GM19099 (cell line): Measurements from ENCODE around the gene SMIM9.

Experiments
- POLR2A ChIP-seq: IDR thresholded peaks from 3 replicates; pipeline ENCODE4 v1.6.1; 2011; ENCODE audit warnings: low read depth; ENCODE audit not compliant: insufficient read length; ENCODE audit errors: extremely low read depth

SMIM9 gene

GRCh38 chrX:154834562-154834961 lies at the start of gene SMIM9:
Gene SMIM9 (minus strand): TSS chrX:154834662. CDS start chrX:154830856, 3,806 bp downstream.
- no peak for TF ChIP-seq POLR2A

- no peak for TF ChIP-seq POLR2A
Measured at GRCh38 chrX:154873329-154873728, 38.9 kb upstream of the SMIM9 start.

- TF ChIP-seq POLR2A, result no peak
Measured at GRCh38 chrX:154855256-154855655, 20.8 kb upstream of the SMIM9 start.

GRCh38 chrX:154850957-154851611 lies 16.6 kb upstream of the SMIM9 start:
- no peak for TF ChIP-seq POLR2A

GRCh38 chrX:154840856-154841255 lies 6.4 kb upstream of the SMIM9 start:
- TF ChIP-seq POLR2A, result no peak

GRCh38 chrX:154836163-154836562 lies 1.7 kb upstream of the SMIM9 start:
- no peak for TF ChIP-seq POLR2A

GRCh38 chrX:154833746-154834274 lies 652 bp downstream of the SMIM9 start:
- no peak for TF ChIP-seq POLR2A

- TF ChIP-seq POLR2A, result no peak
Measured at GRCh38 chrX:154829926-154830442, 4.5 kb downstream of the SMIM9 start.

GRCh38 chrX:154829134-154829533 lies 5.3 kb downstream of the SMIM9 start:
- no peak for TF ChIP-seq POLR2A

GRCh38 chrX:154828016-154828408 lies 6.5 kb downstream of the SMIM9 start:
- TF ChIP-seq POLR2A, result no peak

GRCh38 chrX:154827194-154828015 lies 7.1 kb downstream of the SMIM9 start:
- TF ChIP-seq POLR2A, result peak; percentile 51

GRCh38 chrX:154824638-154825037 lies 9.8 kb downstream of the SMIM9 start:
- no peak for TF ChIP-seq POLR2A

GRCh38 chrX:154822029-154822428 lies 12.4 kb downstream of the SMIM9 start:
- TF ChIP-seq POLR2A, result no peak

- no peak for TF ChIP-seq POLR2A
Measured at GRCh38 chrX:154821523-154821922, 12.9 kb downstream of the SMIM9 start.

GRCh38 chrX:154819771-154820341 lies 14.6 kb downstream of the SMIM9 start:
- no peak for TF ChIP-seq POLR2A

GRCh38 chrX:154818916-154819770 lies 15.3 kb downstream of the SMIM9 start:
- no peak for TF ChIP-seq POLR2A
